Kidney tubule cell (primary cell): ENCODE data around the gene HNRNPL.
"Not testable (repeated sequence)": the region's sequence is repeated elsewhere in the genome, so short reads cannot be mapped to it uniquely, and the experiment has no call there.

Experiments
- DNase-seq: peaks from one replicate; pipeline ENCODE4 v3.0.0-alpha.2; 2018; ENCODE audit warnings: low spot score

Gene HNRNPL

DNA sequence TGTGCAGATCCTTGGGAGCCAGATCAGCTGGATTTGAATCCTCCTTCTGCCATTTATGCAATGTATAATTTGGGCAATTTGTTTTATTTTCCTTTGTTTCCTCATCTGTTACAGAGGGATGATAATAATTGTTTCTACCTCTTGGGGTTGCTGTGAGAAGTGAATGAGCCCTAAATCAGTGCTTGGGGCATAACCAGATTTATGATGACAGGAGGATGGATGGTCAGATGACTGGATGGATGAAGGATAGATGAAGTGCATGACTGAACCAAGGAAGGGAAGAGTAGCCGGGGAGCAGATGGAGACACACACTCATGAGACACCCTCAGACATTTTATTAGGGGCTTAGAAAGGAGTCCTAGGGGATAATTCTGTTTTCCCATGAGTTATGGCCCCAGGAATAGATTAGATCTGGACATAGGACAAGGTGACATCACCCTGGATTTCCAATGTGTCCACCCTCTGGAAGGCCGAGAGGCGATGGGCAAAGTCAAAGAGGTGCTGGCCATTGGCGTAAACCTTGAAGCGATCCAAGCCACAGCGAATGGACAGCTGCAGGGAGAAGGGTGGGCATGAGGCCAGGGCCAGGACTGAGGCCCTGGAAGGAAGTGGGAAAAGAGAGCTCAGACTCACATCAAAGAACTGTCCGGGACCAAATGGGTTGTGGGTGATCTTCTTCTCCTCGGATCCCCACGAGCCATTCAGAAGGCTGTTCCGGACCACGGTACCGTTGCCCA lies 48.3 kb downstream of the HNRNPL start:
- DNase-seq: no peak

DNA sequence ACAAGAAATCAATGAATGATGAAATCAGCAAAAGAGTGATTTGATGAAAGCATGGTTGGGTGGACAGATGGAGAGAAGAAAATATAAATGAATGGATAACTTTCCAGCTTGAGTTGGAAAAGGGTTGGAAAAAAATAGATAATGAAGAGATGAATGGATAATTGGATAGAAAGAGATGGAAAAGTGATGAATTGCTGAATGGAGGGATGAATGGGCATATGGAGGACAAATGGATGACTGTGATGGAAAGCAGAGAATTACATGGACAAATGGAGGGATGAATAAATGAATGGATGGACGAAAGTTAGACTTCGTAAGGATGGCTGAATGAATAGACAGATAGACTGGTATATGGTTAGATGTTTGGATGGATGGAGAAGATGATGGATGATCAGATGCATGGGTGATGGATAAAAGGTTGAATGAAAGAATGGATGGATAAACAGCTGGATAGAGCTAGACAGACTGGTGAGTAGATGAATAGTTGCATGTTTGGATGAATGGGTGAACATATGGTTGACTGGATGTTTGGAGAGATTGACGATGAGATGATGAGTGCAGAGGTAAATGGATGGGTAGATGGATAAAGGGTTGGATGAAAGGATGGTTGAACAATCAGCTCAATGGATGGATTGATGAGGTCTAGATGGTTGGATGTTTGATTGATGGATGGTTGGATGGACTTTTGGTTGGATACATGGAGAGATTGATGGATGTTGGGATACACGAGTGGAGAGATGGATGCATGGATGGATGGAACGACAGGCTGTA lies 49.0 kb downstream of the HNRNPL start:
- no peak for DNase-seq

DNA sequence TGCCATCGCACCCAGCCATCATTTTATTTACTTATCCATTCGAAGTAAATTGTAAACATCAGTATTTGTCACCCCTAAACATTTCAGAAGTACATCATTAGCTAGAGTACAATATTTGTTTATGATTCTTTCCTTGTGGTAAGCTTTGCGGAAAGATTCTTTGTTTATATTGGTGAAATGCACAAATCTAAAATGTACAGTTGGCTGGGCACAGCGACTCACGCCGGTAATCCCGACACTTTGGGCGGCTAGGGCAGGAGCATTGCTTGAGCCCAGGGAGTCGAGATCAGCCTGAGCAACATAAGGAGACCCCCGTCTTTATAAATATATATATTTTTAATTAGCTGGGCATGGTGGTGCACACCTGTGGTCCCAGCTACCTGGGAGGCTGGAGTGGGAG lies 50.7 kb downstream of the HNRNPL start:
- DNase-seq: no peak

DNA sequence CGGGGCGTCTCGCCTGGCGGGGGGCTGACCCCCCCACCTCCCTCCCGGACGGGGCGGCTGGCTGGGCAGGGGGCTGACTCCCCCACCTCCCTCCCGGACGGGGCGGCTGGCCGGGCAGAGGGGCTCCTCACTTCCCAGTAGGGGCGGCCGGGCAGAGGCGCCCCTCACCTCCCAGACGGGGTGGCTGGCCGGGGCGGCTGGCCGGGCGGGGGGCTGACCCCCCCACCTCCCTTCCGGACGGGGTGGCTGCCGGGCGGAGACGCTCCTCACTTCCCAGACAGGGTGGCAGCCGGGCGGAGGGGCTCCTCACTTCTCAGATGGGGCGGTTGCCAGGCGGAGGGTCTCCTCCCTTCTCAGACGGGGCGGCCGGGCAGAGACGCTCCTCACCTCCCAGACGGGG lies 52.0 kb downstream of the HNRNPL start:
- DNase-seq: not testable (repeated sequence)

DNA sequence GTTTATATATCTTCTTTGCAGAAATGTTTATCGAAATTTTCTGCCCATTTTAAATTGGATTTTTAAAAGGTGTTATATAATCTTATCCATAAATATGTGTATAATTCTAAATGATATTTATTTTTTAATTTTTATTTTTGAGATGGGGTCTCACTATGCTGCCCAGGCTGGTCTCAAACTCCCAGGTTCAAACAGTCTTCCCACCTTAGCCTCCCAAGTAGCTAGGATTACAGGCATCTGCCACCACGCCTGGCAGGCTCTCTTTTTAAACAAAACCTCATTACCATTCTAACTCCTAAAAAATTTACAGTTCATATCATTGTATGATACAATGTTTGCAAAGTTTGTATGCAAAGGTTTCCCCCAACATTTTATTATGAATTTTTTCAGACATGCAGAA lies 53.6 kb downstream of the HNRNPL start:
- DNase-seq: no peak

DNA sequence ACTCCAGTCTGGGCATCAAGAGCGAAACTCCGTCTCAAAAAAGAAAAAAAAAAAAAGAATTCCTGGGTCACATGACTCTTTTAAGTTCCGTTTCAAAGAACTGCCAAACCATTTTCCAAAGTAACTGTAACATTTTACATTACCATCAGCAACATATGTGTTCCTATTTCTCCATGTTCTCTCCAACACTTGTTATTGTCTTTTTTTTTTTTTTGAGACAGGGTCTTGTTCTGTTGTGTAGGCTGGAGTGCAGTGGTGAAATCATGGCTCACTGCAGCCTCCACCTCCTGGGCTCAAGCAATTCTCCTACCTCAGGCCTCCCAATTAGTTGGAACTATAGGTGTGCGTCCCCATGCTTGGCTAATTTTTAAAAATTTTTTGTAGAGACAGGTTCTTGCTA lies 54.2 kb downstream of the HNRNPL start:
- DNase-seq: no peak

DNA sequence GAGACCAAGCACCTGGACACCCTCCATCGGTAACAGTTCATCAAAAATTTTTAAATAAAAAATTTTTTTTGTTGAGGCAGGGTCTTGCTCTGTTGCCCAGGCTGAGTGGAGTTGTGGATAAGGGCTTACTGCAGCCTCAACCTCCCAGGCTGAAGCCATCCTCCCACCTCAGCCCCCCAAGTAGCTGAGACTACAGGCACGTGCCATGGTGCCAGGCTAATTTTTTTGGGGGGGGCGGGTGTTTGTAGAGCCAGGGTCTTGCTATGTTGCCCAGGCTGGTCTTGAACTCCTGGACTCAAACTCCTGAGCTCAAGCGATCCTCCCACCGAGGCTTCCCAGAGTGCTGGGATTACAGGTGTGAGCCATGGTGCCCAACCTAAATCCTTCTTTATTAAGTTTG lies 56.1 kb downstream of the HNRNPL start:
- DNase-seq: no peak

DNA sequence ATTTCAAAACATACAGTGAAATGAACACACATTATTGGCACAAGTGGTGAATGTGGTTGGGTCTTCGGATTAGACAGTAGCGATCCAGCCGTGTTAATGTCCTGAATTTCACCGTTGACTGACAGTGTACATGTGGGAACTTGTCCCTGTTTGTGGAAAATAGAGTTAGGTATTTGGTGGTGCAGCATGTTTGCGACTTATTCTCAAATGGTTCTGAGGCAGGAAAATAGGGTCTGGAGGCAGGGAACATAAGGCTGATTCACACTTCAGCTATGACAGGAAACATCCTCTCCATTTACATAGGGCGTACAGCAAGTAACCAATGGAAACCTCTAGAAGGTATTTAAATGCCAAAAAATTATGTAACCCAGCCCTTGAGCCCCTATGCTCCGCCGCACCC lies 56.6 kb downstream of the HNRNPL start:
- DNase-seq: peak; percentile 50

DNA sequence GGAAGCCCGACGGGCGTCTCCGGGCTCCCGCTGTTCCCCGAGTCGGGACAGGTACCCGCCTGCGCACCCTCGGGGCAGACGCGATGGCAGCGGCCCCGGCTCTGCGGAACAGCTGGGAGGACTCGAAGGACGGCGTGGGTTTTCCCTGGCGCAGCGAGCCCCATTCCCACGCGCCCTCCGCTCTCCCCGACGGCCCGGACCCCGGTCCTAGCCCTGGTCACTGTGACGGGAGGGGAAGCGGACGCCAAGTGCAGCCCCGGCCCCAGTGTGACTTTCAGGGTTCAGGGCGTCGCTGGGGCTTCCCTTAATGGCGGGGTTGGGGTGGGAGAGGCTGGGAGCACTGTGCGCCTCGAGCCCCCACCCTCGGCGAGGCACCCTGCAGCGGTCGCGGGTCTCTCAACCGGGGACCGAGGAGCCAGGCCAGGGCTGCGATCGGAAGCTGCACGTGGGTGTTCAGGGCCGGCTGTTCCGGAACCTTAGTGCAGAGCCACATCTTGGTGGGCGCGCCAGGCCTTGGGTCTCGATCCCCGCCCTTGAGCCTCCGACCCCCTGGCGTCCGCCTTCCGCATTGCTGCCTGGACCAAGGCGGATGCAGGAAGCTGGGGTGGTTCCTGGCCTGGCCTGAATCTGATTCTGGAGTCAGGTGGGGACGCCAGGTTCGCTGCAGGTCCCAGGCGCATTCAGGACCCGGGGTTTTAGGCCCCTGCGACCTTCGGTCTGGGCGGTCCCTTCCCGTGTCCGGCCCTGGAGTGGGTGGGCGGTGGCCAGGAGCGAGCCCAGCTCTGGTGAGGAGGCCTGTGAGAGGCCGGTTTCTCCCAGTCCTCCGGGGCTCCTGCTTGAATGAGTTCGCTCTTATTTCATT lies 57.3 kb downstream of the HNRNPL start:
- DNase-seq: peak; percentile 44

DNA sequence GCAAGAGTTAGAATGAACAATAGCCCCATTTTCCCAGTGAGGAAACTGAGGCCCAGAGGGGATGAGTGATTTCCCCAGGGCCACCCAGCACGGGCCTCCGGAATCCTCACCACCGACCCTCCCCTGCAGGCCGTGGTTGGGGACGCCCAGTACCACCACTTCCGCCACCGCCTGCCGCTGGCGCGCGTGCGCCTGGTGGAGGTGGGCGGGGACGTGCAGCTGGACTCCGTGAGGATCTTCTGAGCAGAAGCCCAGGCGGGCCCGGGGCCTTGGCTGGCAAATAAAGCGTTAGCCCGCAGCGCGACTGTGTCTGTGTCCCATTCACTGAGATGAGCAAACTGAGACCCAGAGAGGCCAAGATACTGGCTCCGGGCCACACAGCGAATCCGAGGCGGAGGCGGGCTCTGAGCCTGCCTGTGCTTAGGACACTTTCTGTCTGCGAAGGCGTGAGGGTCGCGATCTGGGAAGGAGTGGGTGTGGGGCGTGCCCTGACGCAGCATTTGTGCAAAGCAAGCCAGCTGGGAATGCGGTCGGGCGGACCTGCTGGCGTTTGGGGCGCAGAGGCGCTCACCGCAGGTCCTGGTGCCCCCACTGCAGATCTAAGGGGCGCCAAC lies 58.2 kb downstream of the HNRNPL start:
- not testable (repeated sequence) for DNase-seq

DNA sequence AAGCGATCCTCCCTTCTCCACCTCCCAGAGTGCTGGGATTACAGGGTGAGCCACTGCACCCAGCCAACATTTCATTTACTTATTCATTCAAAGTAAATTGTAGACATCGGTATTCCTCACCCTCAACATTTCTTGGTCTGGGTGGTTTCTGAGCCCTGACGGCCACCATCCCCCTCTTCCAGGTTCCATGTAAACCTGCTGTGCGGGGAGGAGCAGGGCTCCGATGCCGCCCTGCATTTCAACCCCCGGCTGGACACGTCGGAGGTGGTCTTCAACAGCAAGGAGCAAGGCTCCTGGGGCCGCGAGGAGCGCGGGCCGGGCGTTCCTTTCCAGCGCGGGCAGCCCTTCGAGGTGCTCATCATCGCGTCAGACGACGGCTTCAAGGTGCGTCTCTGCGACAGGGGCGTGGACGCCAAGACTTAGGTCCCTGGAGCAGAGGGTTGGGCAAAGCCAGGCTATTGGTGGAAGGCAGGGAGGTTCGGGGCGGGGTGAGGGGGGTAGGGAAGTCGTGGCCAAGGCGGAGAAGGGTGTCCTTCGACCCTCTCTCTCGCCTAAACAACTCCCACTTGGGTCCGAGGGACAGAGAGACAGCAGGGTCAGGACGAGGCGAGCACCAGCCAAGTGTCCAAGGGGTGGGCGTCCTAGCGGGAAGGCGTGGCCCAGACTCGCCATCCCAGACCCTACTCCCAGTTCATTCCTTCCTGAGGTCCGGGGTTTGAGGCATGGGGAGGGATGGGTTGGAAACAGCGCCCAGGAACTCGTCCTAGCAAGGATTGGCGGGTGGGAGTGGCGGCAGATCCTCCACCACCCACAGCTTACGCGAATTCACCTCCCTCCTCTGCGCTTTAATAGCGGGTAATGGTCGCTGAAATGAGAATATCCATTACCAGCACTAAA lies 59.0 kb downstream of the HNRNPL start:
- DNase-seq: not testable (repeated sequence)

DNA sequence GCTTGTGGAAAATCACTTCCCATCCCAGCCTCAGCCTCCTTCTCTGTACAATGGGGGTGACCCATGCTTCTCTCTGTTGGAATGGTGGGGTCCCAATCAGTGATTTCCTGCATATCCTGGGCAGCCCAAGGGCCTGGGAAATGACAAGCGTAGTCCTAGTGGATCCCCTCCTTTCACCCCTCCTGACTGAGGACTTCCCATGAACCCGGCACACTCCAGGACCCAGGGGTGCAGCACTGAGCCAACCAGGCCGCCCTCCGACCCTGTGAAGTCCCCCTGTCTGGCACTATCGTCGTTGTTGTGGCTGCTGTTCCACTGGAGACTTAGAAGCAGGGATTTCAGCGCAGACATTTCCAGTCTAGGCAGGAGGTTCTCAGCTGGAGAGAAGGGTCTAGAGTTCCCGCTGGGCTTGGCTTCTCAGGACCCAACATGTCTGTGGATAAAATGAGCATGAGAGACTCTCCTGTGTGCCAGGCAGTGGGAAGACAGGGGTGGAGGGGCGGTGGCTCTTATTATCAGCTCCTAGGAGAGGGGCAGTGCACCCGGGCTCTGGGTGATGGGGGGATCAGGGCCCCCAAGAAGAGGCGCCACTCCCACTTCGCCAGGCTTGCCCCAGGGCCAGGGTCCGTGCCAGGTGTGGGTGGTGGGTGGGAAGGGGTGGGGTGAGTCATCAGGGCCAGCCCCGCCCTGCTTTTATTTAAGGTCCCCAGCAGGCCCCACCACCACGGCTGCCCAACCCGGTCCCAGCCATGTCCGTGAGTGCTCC lies 61.1 kb downstream of the HNRNPL start, which contains the start of gene LGALS7B:
Gene LGALS7B (plus strand): TSS at position 723 of the 766 bp plus-strand sequence. CDS start 27 bp downstream, at position 750.
- no peak for DNase-seq

DNA sequence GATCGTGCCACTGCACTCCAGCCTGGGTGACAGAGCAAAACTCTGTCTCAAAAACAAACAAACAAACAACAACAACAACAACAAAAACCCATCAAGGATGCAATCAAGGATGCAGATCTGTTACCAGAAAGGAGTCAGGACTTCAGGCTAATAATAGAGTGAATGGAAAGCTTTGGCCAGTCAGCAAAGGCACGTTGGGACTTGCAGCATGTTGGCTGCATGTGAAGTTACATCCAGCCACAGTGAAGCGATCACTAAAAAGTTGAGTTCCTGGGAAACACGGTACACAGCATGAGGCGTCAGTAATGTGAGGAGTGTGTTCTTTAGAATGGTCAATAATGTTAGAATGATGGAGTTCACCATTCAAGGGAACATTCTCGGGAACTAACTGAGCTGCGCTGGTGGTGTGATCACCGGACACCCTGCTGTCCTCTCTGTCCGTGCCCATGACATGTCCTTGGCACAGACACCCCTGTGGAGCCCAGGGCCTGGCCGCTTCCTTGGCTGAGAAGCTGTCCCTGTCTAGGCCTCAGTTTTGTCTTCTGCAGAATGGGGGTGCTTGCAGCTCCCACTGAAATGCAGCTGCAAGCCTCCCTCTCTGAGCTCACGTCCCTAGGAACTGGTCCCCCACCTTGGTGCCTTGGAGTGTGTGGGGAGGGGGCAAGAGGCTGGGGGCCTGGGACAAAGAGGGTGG lies 63.1 kb downstream of the HNRNPL start:
- no peak for DNase-seq
